ENCODE results near the gene COIL.
"Not testable (repeated sequence)": the region's sequence is repeated elsewhere in the genome, so short reads cannot be mapped to it uniquely, and the experiment has no call there.

The COIL gene

GRCh38 chr17:56978441-56979090 lies 17.7 kb upstream of the COIL start:
- DNase-seq, result no peak

- peak; percentile 54 to 82 for DNase-seq
Observed at GRCh38 chr17:56977673-56978395, 17.0 kb upstream of the COIL start, which contains the start of gene SCPEP1. SCPEP1 (plus strand) TSS chr17:56978131; CDS start chr17:56978160, 29 bp downstream.

- no peak for DNase-seq
Observed at GRCh38 chr17:56976941-56977608, 16.2 kb upstream of the COIL start.

- DNase-seq, result no peak
Observed at GRCh38 chr17:56975656-56976055, 14.8 kb upstream of the COIL start.

- no peak for DNase-seq
Observed at GRCh38 chr17:56974055-56974454, 13.2 kb upstream of the COIL start.

- peak; percentile 54 to 78 for DNase-seq
Observed at GRCh38 chr17:56973520-56973919, 12.7 kb upstream of the COIL start.

GRCh38 chr17:56972111-56972730 lies 11.4 kb upstream of the COIL start:
- DNase-seq, result no peak

- no peak for DNase-seq
Observed at GRCh38 chr17:56970974-56971373, 10.1 kb upstream of the COIL start.

GRCh38 chr17:56966338-56966737 lies 5.5 kb upstream of the COIL start:
- no peak for DNase-seq

- not testable (repeated sequence) for DNase-seq
Observed at GRCh38 chr17:56965681-56966080, 4.8 kb upstream of the COIL start.

- DNase-seq, result not testable (repeated sequence)
Observed at GRCh38 chr17:56965241-56965640, 4.4 kb upstream of the COIL start.

GRCh38 chr17:56956992-56957391 lies 3.9 kb downstream of the COIL start:
- no peak for DNase-seq

- DNase-seq, result no peak
Observed at GRCh38 chr17:56949595-56949994, 11.3 kb downstream of the COIL start.

- DNase-seq, result no peak
Observed at GRCh38 chr17:56948491-56948890, 12.4 kb downstream of the COIL start.

- no peak for DNase-seq
Observed at GRCh38 chr17:56947741-56948140, 13.1 kb downstream of the COIL start.

- no peak for DNase-seq
Observed at GRCh38 chr17:56945938-56946505, 14.8 kb downstream of the COIL start.

GRCh38 chr17:56943505-56944125 lies 17.2 kb downstream of the COIL start:
- no peak for DNase-seq

- DNase-seq, result peak; percentile 8 to 65
Observed at GRCh38 chr17:56939869-56940484, 20.9 kb downstream of the COIL start.

- not testable (repeated sequence) for DNase-seq
Observed at GRCh38 chr17:56938206-56938605, 22.6 kb downstream of the COIL start.

- DNase-seq, result no peak
Observed at GRCh38 chr17:56937687-56938086, 23.2 kb downstream of the COIL start.

GRCh38 chr17:56936697-56937322 lies 24.0 kb downstream of the COIL start:
- DNase-seq, result no peak

GRCh38 chr17:56935461-56935860 lies 25.4 kb downstream of the COIL start:
- no peak for DNase-seq

All from NCI-H446 (cell line).